Measurements from ENCODE around the gene OTOR. TPM values are rescaled to one million over a fixed set of nuclear protein-coding genes. Genes with fewer than 3 reads are reported as not detected.

The OTOR gene
- total and polyA plus RNA-seq, 2 donors (not counting 1 experiment from before 2014, with no cell fraction given), result not detected

- TF ChIP-seq EZH2 (IDR thresholded peaks at IDR 0.05; ENCODE audit: low read length, missing control alignments), result no peak
- TF ChIP-seq CTCF (conservative IDR thresholded peaks at IDR 0.05 in 1 of 2, IDR thresholded peaks at IDR 0.05 in 1 of 2; ENCODE audit: low read depth in 1 of 2, low read length in 2 of 2), result no peak
- no peaks in the 10 kb centered on the region for H3K79me2 ChIP-seq (ENCODE audit: control insufficient read depth, insufficient read depth, low read length)
- H3K36me3 ChIP-seq (ENCODE audit: control insufficient read depth, insufficient read depth, low read length), result no peaks in the 10 kb centered on the region
- no peak overlapping the region for H2AFZ ChIP-seq (ENCODE audit: low read length)
- H3K4me2 ChIP-seq (ENCODE audit: extremely low read depth, insufficient read depth, low read length), result no peak overlapping the region
- no peak overlapping the region for H3K9ac ChIP-seq (ENCODE audit: insufficient read depth, low read length)
- no peak for DNase-seq (ENCODE audit: low read depth in 2 of 2)
- H3K9me3 ChIP-seq (ENCODE audit: control insufficient read depth, insufficient read depth, low read depth, low read length), result no peaks in the 10 kb centered on the region
- H3K27me3 ChIP-seq (ENCODE audit: control insufficient read depth, insufficient read depth, low read length), result no peaks in the 10 kb centered on the region
- H3K4me1 ChIP-seq (ENCODE audit: control insufficient read depth, extremely low read depth, insufficient read depth, low read length), result no peaks in the 10 kb centered on the region
- H3K27ac ChIP-seq (ENCODE audit: insufficient read depth, low read length), result no peak overlapping the region
- H3K4me3 ChIP-seq (replicated peaks in 1 of 4; ENCODE audit: control extremely low read depth in 1 of 4, insufficient read depth in 1 of 4, low read depth in 3 of 4, low read length in 4 of 4), result no peak overlapping the region
- H4K20me1 ChIP-seq (ENCODE audit: control insufficient read depth, extremely low read depth, insufficient read depth, low read length), result no peaks in the 10 kb centered on the region
Observed at GRCh38 chr20:16703570-16703969, 44.6 kb upstream of the OTOR start.

GRCh38 chr20:16707674-16708073, 40.5 kb upstream of the OTOR start:
- H3K36me3 ChIP-seq (ENCODE audit: control insufficient read depth, insufficient read depth, low read length), result no peaks in the 10 kb centered on the region

GRCh38 chr20:16708602-16709001, 39.6 kb upstream of the OTOR start:
- no peak overlapping the region for H3K9ac ChIP-seq (ENCODE audit: insufficient read depth, low read length)
- no peaks in the 10 kb centered on the region for H4K20me1 ChIP-seq (ENCODE audit: control insufficient read depth, extremely low read depth, insufficient read depth, low read length)
- no peak for TF ChIP-seq CTCF (conservative IDR thresholded peaks at IDR 0.05 in 1 of 2, IDR thresholded peaks at IDR 0.05 in 1 of 2; ENCODE audit: low read depth in 1 of 2, low read length in 2 of 2)
- H3K4me1 ChIP-seq (ENCODE audit: control insufficient read depth, extremely low read depth, insufficient read depth, low read length), result no peaks in the 10 kb centered on the region
- no peaks in the 10 kb centered on the region for H3K27me3 ChIP-seq (ENCODE audit: control insufficient read depth, insufficient read depth, low read length)
- H3K4me3 ChIP-seq (replicated peaks in 1 of 4; ENCODE audit: control extremely low read depth in 1 of 4, insufficient read depth in 1 of 4, low read depth in 3 of 4, low read length in 4 of 4), result no peak overlapping the region
- no peak for DNase-seq (ENCODE audit: low read depth in 2 of 2)
- no peak overlapping the region for H3K27ac ChIP-seq (ENCODE audit: insufficient read depth, low read length)
- no peak overlapping the region for H2AFZ ChIP-seq (ENCODE audit: low read length)
- H3K9me3 ChIP-seq (ENCODE audit: control insufficient read depth, insufficient read depth, low read depth, low read length), result no peaks in the 10 kb centered on the region
- H3K79me2 ChIP-seq (ENCODE audit: control insufficient read depth, insufficient read depth, low read length), result no peaks in the 10 kb centered on the region
- no peak overlapping the region for H3K4me2 ChIP-seq (ENCODE audit: extremely low read depth, insufficient read depth, low read length)
- no peaks in the 10 kb centered on the region for H3K36me3 ChIP-seq (ENCODE audit: control insufficient read depth, insufficient read depth, low read length)

More at GRCh38 chr20:16707674-16708073, 40.5 kb upstream of the OTOR start:
- no peaks in the 10 kb centered on the region for H3K9me3 ChIP-seq (ENCODE audit: control insufficient read depth, insufficient read depth, low read depth, low read length)
- TF ChIP-seq CTCF (conservative IDR thresholded peaks at IDR 0.05 in 1 of 2, IDR thresholded peaks at IDR 0.05 in 1 of 2; ENCODE audit: low read depth in 1 of 2, low read length in 2 of 2), result no peak
- no peaks in the 10 kb centered on the region for H3K4me1 ChIP-seq (ENCODE audit: control insufficient read depth, extremely low read depth, insufficient read depth, low read length)
- no peaks in the 10 kb centered on the region for H4K20me1 ChIP-seq (ENCODE audit: control insufficient read depth, extremely low read depth, insufficient read depth, low read length)
- no peak overlapping the region for H3K4me3 ChIP-seq (replicated peaks in 1 of 4; ENCODE audit: control extremely low read depth in 1 of 4, insufficient read depth in 1 of 4, low read depth in 3 of 4, low read length in 4 of 4)
- no peak overlapping the region for H2AFZ ChIP-seq (ENCODE audit: low read length)
- H3K4me2 ChIP-seq (ENCODE audit: extremely low read depth, insufficient read depth, low read length), result no peak overlapping the region
- no peak overlapping the region for H3K9ac ChIP-seq (ENCODE audit: insufficient read depth, low read length)
- DNase-seq (ENCODE audit: low read depth in 2 of 2), result no peak
- H3K79me2 ChIP-seq (ENCODE audit: control insufficient read depth, insufficient read depth, low read length), result no peaks in the 10 kb centered on the region
- no peaks in the 10 kb centered on the region for H3K27me3 ChIP-seq (ENCODE audit: control insufficient read depth, insufficient read depth, low read length)
- H3K27ac ChIP-seq (ENCODE audit: insufficient read depth, low read length), result no peak overlapping the region
